ENCODE results near the gene XDH. TPM values are rescaled to one million over a fixed set of nuclear protein-coding genes. Genes with fewer than 3 reads are reported as not detected.
A peak's percentile ranks its signal among the peaks of the same experiment; 100 is the strongest.

XDH gene
- total RNA-seq, 1 experiment from 2014 or later, result 0.89 TPM

DNA sequence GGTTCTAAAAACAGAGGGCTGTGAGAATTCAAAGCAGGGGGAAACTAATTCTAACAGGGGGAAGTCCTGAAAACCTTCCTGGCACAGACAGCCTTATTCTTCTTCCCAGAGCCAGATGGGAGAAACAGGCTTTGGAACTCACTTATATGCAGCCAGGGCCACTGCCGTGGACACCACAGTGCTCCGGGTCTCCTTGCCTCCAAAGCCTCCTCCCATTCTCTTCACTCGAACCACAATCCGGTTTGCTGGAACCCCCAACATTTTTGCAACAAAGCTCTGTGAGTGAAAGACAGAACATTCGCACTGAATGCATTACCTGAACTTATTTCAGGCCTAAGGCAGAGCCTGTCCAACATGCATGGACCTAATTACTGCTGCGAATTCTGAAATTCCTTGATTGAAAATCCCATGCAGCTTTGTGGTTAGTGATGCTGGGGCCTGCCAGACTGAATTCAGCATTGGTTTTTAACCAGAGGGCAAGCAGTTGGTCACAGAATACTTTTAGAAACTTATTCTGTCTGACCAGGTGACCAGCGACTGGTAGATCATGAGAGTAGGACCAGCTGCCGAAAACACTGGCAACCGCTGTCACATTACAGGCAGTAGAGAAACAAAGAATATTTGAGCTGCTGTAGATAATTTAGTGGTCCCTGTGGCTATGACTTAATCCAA, 48.6 kb downstream of the XDH start:
- no peak for DNase-seq (ENCODE audit: low read depth)

DNA sequence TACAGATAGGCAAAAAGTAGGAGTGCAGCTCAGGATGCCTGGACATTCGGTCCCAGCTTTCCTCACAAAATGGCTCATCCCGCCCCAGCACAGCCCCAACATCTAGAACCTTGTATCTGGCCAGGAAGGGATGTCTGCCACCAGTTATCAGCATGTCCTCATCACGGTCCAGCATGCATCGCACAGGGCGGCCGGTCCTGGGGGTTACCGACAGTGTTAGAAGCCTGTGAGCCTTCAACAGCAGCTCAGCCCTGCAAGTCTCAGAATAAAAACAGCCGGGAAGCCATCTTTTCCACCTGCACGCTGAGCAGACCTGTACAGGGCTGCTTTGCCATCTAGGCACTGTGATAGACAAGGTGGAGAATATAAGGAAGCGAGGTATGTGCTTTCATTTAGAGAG, 49.2 kb downstream of the XDH start:
- DNase-seq (ENCODE audit: low read depth), result no peak

DNA sequence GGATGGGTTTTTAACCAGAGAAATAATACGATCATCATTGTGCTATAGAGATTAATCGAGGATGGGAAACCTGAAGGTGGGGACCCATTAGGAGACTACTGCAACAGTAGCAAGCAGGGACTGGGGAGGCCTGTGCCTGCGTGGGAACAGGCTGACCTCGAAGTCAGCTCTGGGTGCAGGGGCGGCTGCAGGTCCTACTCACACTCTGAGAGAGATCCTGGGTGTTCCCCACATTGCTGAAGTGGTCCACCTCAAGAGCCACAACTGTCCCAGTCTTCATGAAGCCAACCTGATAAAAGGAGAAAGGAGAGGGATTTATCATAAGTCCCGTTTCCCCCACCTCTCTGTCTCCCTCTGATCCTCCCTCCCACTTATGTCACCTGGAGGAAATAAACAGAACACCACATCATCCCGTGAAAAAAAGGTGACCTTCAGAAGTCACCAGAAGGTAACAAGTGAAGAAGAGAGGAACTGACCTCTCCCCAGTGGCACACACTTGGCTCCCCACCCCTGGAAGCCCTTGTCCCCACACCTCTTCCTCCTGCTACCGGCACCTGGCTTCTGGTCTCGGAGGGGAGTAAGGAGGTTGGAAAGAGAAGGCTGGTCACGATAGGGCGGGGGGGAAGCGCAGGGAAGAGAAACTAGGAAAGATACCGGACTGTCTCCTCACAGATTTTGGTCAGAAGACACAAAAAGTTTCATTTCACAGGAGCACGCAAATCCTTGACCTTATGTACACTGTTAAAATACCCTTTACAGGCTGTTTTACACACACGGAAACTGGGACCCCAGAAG, 50.4 kb downstream of the XDH start:
- no peak for DNase-seq (ENCODE audit: low read depth)

DNA sequence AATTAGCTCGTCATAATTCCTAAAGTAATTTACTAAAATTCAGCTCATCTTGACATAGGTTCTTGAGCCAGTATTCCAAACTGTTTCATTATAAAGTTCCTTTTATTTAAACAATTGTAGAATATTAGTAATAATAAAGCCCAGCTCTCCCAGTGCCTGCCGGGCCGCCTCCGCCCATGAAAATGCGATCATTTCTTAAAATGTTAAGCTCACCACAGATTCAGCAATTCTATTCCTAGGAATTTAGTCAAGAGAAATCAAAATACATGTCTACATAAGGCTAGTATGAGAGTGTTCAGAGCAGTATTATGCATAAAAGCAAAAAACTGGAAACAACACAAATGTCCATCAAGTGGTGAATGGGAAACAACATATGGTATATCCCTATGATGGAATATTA, 52.0 kb downstream of the XDH start:
- no peak for DNase-seq (ENCODE audit: low read depth)

DNA sequence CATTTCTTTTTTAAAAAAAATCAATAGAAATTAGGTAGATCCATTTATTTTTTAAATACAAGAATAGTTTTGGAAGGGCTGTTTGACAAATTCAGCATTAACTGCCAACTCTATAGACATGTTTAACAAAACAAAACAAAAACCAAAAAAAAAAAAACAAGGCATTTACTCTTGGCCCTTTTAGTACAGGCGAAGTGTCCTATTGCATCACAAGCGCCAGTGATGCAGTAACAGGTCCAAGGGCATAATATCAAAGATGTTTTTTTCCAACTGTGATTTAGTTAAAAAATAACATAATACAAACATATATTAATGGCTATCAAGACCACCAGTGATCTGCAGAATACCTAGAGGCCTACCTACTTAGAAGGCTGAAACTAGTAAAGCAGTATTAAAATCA, 55.3 kb downstream of the XDH start:
- DNase-seq (ENCODE audit: low read depth), result no peak

DNA sequence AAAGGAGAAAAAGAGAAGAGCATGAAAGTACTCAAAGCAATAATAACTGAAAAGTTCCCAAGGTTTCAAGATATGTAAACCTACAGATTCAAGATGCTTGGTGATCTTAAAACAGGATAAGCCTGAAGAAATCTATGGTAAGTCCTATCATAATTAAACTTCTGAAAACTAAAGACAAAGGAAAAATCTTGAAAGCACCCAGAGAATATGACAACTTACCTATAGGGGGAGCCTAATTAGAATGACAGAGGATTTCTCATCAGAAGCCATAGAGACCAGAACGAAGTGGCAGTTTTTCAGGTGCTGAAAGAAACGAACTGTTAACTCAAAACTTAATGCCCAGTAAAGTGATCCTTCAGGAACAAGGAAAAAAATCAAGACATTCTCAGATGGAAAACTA, 59.7 kb downstream of the XDH start:
- peak; percentile 43 for DNase-seq (ENCODE audit: low read depth)

DNA sequence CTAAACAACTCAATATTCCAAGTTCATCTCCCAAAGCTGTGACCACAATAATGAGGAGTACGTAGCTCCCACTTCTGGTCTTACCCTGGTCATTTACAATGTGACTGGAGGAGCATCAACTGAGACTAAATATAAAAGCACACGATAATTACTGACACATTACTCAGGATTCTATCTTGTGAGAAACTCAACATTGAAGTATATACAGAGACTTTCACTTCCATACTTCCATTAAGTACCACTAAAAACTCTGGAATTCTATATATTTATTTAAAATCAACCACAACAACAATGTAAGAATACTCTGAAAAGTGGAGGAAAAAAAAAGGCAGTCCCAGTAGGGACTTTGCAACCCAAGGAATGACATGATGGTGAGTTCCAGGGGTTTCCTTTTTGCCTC, 61.4 kb downstream of the XDH start:
- no peak for DNase-seq (ENCODE audit: low read depth)

DNA sequence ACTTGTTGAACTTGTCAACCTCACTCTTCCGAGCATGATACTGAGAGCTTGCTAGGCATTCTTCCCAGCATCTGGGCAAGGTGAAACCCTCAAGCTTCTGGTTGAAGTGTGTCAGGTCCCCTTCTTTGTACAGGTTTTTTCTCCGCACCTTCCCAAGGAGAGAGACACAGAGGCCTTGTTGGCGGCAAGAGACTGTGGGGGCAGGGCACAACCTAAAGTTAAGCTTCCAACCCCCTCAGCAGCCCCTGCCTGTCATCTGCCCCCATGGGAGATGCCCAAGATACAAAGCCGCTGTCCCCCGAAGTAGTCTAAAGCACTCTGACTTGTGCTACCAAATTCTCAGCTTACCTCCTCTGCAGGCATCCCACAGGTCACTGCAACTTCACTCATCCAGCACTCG, 64.9 kb downstream of the XDH start:
- no peak for DNase-seq (ENCODE audit: low read depth)

DNA sequence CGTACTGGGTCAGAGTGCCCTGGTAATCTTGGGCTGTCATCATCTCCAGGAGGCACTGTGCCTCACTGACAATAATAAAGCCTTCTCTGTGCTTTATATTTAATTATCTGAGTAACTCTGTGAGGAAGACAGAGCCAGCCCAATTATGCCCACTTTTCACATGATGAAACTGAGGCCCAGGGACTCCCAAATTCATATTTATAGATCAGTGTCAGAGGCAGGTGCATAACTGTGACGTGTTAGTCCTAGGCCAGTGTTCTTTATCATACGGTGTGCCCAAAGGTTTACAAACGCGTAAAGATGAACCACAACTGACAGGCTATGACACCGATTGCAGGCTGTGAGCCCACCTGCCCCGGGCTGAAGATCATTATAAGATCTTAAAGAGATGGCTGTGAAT, 65.4 kb downstream of the XDH start:
- no peak for DNase-seq (ENCODE audit: low read depth)

DNA sequence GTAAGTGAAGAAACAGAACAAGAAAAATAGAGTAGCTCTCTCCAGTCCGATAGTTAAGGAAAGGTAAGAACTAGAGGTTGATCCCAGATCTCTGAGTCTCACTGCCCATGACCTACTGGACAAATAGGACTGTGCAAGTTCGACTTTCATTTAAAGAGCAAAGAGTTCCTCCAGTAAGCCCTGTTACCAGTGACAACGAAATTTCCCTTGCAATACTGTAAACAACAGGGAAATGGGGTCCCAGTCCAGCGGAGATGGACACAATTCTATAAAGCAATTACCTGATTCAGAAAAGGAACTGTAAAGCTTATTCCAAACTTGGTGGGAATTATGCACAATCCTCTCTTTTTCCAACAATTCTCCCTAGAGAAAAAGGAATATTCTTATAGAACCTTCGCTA, 65.9 kb downstream of the XDH start:
- DNase-seq (ENCODE audit: low read depth), result no peak

DNA sequence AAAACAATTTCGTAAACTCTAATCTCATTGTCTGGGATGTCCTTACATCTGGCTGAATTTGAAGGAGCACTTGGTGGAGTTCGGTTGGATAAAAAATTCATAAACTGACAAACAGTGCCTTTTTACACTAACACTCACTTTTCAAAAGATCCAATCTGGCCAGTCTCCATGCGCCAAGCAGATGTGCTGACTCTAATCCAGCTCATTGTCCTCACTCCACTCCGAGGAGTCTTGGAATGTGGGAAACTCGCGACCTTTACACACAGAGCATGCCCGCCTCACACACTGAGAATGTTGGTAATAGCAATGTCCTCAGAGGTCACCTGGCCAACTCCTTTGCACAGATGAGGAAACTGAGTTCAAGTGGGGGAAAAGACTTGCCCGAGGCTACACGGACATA, 66.8 kb downstream of the XDH start:
- peak; percentile 54 for DNase-seq (ENCODE audit: low read depth)

DNA sequence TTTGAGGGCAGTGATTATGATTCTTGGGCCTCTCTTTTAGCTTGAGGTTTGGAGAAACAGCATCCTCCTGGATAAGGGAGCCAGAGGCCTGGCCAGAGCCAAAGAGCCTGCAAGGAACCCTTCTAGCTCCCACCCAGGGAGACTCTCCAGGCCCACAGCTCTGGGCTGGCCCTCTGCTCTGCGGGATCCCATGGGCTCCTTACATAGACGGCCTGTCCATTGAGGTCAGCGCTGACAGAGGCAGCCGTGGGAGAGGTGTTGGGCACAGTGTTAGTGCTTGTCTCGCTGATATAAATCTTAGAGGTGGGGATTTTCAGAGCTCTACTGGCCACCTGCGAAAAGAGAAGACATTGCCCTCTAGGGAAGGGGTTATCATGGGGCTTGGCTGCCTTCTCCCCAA, 67.2 kb downstream of the XDH start:
- no peak for DNase-seq (ENCODE audit: low read depth)

DNA sequence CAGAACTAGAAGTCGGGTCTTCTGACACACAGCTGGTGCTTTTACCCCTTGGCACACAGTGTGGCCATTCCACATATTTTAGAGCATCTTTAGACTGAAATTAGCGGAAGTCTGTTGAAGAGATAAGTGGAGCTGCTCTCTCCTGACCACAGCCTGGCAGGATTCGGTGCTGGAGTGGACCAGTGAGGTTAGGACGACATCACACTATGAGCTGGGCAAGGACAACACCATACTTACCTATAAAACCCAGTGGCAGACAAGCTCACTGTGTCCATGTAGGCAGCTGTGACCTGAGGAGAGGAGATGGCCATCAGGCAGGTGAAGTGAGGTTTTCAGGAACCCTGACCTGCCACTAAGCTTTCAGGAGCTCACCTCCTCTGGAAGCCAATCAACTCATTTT, 70.1 kb downstream of the XDH start:
- DNase-seq (ENCODE audit: low read depth), result no peak

DNA sequence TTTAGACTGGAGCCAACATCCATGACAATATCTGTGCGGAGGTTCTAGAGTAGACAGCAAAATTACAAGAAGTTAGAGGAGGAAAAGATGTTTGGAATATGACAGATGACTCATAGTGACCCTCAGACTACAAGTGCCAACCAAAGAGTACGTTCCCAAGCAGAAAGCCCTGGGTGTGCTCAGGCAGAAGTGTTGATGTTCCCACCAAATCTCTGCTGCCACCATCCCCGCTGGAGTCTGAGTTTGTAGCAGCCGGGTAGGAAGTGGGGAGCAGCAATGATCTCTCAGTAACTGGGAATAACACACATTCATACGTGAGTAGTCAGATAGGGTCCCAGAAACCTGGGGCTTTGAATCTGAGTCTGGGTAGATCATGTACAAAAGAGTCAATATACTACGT, 73.2 kb downstream of the XDH start:
- DNase-seq (ENCODE audit: low read depth), result no peak

DNA sequence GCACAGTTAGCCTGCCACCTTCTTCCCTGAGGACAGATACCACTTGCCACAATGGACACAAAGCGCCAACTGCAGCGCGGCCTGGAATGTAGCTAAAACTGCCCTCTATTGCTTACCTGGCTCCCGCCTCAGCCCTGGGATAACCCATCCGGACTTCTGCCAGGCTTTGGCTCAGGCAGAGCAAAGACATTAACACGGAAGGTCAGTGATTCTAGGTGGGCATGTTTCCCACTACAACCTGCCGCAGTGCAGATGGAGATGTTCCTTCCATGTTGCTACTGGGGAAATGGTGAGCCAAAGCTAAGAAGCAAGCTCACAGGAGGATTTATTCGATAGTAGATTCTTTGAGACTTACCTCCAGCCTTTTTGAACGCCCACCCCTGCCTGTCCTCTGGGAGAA, 74.8 kb downstream of the XDH start:
- DNase-seq (ENCODE audit: low read depth), result no peak

DNA sequence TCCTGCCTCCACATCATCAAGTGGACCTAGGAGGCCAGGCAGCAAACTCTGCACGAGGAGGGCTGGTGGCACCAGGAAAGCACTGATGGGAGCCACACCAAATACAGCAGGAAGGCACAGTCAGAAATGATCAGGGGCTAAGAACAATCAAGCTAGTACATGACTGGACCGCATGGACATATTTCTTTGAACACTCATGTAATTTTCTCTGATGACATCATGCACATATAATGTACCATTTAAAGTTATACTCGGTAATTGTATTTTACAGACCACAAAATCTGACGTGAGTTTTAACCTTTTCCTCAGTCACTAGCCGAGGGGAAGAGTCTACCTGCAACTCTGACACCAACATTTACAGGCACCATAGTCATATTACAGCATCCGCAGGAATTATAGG, 76.7 kb downstream of the XDH start:
- DNase-seq (ENCODE audit: low read depth), result peak; percentile 88

DNA sequence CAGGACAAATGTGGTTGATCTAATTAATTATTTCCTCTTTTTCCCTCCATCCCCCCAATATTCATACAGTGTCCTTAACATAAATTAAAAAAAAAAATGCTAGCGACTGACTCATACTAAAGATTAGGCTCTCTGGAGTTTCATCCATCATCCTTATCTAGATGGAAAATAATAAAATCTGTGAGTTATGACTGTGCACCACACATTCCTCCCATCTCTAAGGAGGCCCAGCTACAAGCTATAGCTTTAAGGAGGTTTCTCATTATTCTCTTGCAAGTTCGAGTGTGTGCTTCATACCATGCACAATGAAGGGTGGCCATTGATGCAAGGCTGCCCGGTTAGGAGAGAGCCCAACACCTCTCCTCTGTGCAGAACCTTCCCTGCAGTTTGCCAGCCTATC, 77.3 kb downstream of the XDH start:
- DNase-seq (ENCODE audit: low read depth), result peak; percentile 40

DNA sequence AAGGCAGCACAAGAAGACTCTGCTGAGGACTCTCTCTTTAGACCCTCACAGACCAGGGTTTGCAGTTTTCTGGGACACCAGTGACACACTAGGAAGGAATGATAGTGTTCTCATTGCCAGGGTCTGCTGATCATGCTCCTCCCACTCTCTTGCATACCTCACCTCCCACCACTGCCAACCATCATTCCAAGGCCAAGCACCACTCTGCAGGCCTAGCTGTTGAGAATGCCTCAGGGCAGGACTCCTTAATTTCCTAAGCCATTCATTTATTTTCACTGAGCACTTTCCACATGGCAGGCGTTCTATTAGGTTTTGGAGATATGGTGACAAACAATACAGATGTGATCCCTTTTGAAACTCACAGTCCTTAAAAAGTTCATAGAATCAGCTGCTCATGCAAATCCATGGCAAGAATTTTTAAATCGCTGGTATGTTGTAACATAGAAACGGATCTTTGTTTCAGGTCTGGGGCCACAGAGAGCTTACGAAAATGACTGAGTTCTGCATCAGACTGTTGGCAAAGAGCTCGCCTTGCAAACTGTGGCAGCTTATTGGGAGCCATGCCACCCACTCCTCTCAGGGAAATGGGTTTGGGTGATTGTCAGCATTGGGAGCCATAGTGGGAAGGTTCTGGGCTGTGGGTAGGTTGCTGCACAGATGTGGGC, 78.5 kb downstream of the XDH start:
- peak; percentile 89 for DNase-seq (ENCODE audit: low read depth)

DNA sequence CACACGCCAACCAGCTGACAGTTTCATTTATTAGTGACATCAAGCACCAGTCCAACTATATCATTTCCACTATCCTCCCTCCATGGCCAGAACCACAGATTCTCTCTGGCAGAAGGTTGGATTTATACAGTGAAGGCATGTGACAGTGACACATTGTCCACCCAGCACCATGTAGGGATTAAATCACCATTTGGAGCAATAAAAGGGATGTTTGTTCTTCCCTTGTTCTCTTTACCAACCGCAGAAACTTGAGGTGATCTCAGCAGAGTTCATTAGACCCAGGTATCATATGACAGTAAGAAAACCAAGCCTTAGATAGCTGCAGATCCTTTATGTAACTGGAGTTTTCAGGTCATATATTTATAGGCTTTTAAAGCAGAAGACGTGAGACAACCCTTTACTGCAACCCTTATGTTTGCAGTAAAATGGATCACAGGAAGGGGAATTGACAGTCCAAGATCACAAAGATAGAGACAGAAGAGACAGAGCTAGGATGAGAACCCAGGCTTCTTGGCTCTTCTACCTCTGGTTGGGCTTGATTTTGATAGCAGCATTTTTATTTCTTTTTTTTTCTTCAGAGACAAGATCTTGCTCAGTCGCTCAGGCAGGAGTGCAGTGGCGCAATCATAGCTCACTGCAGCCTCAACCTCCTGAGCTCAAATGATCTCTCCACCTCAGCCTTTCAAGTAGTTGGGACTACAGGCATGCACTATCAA, 80.1 kb downstream of the XDH start:
- DNase-seq (ENCODE audit: low read depth), result peak; percentile 87

DNA sequence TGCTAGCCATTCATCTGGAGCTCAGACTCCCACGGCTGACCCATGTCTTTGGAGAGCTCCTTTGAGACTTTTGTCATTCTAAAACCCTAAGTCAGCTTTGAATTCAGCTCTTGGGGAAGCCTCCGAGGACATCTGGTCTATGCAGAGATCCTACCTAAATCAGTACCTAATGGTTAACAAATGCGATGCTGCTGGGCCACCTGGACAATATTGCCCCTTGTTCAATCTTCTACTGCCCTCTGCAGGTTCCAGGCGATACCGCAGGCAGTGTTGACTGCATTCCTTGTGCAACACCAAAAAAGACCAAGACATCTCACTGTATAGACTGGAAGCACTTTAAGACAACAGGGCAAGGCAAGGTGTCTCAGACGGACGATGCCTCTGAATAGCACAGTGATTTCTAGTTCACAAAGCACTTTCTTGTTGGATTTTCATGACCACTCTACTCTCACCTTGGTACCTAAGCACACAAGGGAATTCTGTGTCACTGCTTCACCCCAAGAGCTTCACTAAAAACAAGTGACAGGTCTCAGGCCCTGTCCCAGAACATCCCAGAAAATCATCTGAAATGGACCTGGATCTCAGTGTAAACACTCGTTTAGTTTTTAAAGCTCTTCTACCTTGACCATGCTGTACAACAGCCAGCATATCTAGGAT, 80.9 kb downstream of the XDH start:
- peak; percentile 82 for DNase-seq (ENCODE audit: low read depth)

DNA sequence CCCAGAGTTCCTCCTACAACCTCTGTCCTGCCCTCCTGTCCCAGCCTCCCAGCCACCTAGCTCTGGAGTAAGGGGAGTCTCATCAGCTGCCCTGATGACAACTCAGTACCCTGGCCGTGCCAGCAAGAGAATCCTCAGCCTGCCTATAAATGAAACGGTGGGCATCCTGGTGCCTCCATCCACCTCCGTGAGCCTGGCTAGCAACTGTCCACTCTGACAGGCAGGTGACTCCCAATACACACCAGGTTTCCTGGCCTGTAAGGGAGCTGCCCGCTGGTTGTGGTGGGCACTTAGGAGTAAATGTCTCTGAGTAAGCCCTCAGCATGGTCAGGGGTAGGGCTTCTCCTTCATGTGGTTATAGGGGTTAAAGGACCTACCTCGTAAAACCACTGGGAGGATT, 81.5 kb downstream of the XDH start:
- no peak for DNase-seq (ENCODE audit: low read depth)

DNA sequence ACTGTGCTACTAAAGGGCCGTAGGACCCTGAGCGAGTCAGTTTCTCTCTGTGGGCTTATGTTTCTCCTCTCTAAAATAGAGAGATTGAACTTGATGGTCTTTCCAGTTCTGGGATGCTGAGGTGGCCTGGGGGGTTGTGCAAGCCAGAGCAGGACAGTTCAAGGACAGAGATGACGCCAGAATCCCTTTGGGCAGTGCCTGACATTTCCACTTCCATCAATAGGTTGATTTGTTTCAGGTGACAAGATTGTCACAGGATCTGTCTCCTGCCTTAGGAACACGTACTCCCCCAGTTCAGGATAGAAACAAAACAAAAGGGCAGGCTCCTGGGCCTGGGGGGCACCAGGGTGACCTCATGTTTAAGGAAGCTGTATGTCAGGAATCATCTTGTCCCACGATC, 82.0 kb downstream of the XDH start:
- DNase-seq (ENCODE audit: low read depth), result no peak
